K562 (cell line): ENCODE results near the gene FOXO3. TPM values are rescaled to one million over a fixed set of nuclear protein-coding genes. Genes with fewer than 3 reads are reported as not detected.

Experiments
- CC2D1A ChIP-seq: fragments of 450-650 bp; IDR thresholded peaks from 2 replicates; pipeline ENCODE4 v1.6.1; 2017; ENCODE audit warnings: mild to moderate bottlenecking
- CEBPB ChIP-seq: fragments of 450-650 bp; IDR thresholded peaks from 2 replicates; pipeline ENCODE4 v1.6.1; 2016; ENCODE audit warnings: missing genetic modification characterization, missing compliant biosample characterization
- CTCF ChIP-seq, 3 experiments: IDR thresholded peaks in 2 of 3; conservative IDR thresholded peaks in 1 of 3; 2 replicates each; pipeline ENCODE4 v1.5.1; 2011 to 2012; ENCODE audit warnings: low read length in 3 of 3, mild to moderate bottlenecking in 3 of 3, control low read depth in 2 of 3, improper control_type of control experiment in 1 of 3, inconsistent platforms in 1 of 3, low read depth in 1 of 3, mixed read lengths in 1 of 3, moderate library complexity in 1 of 3; ENCODE audit not compliant: insufficient read depth in 2 of 3
- HDAC2 ChIP-seq: fragments of 450-650 bp; IDR thresholded peaks from 2 replicates; pipeline ENCODE4 v1.6.1; 2016; ENCODE audit warnings: mild to moderate bottlenecking
- KLF16 ChIP-seq: IDR thresholded peaks from 2 replicates; pipeline ENCODE4 v1.6.1; 2016; ENCODE audit warnings: antibody characterized with exemption
- MEIS2 ChIP-seq: fragments of 450-650 bp; IDR thresholded peaks from 2 replicates; pipeline ENCODE4 v1.6.1; 2014; ENCODE audit warnings: mild to moderate bottlenecking; ENCODE audit not compliant: partially characterized antibody
- ZBTB11 ChIP-seq, 3 experiments: fragments of 200-800 bp in 1 of 3; fragments of 250-450 bp in 1 of 3; fragments of 450-650 bp in 1 of 3; sonication (Bioruptor Pico) in 1 of 3; sonication (Bioruptor generic) in 1 of 3; formaldehyde crosslinking in 1 of 3; IDR thresholded peaks; 2 replicates each; pipeline versions ENCODE4 v1.6.1 to v1.8.0; 2016 to 2022; ENCODE audit warnings: mild to moderate bottlenecking in 2 of 3, missing genetic modification characterization in 2 of 3, missing compliant biosample characterization in 1 of 3, moderate library complexity in 1 of 3
- ZNF696 ChIP-seq: fragments of 250-450 bp; sonication (Bioruptor Pico); conservative IDR thresholded peaks from 2 replicates; pipeline ENCODE4 v1.4.0; 2020; ENCODE audit warnings: mild to moderate bottlenecking, moderate library complexity
- polyA plus RNA-seq, 8 experiments: library from polyadenylated mRNA; depleted of rRNA in 4 of 8; stranded (reverse) in 5 of 8; unstranded in 3 of 8; fragments of >200 nt; fragmentation: Nextera tagmentation in 2 of 8; fragmentation: Illumina TruSeq in 1 of 8; extraction: Ambion mirVana in 2 of 8; extraction: Trizol in 1 of 8; gene quantifications; 2 replicates each; pipeline versions ENCODE4 v1.2.1 to v1.2.3, GENCODE V29; 2011 to 2014; ENCODE audit warnings: inconsistent platforms in 1 of 8, missing spikeins in 1 of 8
- total RNA-seq, 7 experiments: library from RNA; depleted of rRNA in 6 of 7; stranded (reverse); fragments of >200 nt in 6 of 7; fragmentation: Illumina TruSeq in 2 of 7; extraction: Trizol in 2 of 7; gene quantifications; 2 replicates each; pipeline versions ENCODE4 v1.2.1 to v1.2.3, GENCODE V29; 2011 to 2021; ENCODE audit warnings: low replicate concordance in 1 of 7
- TF ChIP-seq, protein P1 (sequence below): sonication (generic); formaldehyde crosslinking; IDR thresholded peaks from 2 replicates; pipeline ENCODE4 v1.8.0; 2022; ENCODE audit warnings: mild to moderate bottlenecking, low read depth, missing genetic modification reagents
- TF ChIP-seq, protein P2 (sequence below): fragments of 200-800 bp; sonication (Bioruptor generic); IDR thresholded peaks from 2 replicates; pipeline ENCODE4 v1.6.1; 2017; ENCODE audit warnings: missing genetic modification characterization, missing compliant biosample characterization

Gene FOXO3
- total and polyA plus RNA-seq, 9 of the 15 experiments (the other 6 are each of a cell fraction or from before 2014, with no cell fraction given) = 3.0 to 14.6 (median 6.0) TPM

DNA sequence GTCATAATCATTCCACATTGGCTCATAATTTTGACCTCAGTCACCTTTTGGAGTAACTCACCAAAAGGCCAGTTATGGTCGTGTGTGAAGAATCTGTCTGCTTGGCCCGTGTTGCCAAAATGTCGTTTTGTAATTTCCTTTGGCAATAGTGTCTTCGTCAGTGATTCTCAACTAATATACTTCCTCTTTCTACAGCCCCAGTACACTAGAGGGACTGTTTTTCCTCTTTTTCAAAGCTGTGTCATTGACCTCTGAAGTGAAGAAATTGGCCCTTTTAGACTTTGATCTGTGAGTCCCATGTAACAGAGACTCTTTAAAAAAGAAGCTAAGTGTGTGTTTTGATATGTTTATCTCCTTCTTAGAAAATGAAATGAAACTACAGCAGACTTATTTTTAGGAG lies 5.2 kb downstream of the FOXO3 start (continued):
- TF ChIP-seq ZBTB11 (CRISPR knock-in tag; IDR thresholded peaks at IDR 0.05) (no peak), CEBPB (peak; percentile 70), KLF16 (no peak), MEIS2 (peak; percentile 3), CC2D1A (0 out of 2 replicates have a peak, but pooled peaks have one; percentile 14), HDAC2 (0 out of 2 replicates have a peak, but pooled peaks have one; percentile 6), CTCF (IDR thresholded peaks at IDR 0.05 in 2 of 3, conservative IDR thresholded peaks at IDR 0.05 in 1 of 3; ENCODE audit: insufficient read depth in 2 of 3, low read depth in 1 of 3, low read length in 3 of 3) (peak in 2 of 3 experiments; percentile 3 to 41; a peak in 2 of 6 replicates), ZNF696 (no peak)
- TF ChIP-seq, protein P1, sequence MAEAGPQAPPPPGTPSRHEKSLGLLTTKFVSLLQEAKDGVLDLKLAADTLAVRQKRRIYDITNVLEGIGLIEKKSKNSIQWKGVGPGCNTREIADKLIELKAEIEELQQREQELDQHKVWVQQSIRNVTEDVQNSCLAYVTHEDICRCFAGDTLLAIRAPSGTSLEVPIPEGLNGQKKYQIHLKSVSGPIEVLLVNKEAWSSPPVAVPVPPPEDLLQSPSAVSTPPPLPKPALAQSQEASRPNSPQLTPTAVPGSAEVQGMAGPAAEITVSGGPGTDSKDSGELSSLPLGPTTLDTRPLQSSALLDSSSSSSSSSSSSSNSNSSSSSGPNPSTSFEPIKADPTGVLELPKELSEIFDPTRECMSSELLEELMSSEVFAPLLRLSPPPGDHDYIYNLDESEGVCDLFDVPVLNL (CRISPR knock-in tag) = no peak
- TF ChIP-seq, protein P2, sequence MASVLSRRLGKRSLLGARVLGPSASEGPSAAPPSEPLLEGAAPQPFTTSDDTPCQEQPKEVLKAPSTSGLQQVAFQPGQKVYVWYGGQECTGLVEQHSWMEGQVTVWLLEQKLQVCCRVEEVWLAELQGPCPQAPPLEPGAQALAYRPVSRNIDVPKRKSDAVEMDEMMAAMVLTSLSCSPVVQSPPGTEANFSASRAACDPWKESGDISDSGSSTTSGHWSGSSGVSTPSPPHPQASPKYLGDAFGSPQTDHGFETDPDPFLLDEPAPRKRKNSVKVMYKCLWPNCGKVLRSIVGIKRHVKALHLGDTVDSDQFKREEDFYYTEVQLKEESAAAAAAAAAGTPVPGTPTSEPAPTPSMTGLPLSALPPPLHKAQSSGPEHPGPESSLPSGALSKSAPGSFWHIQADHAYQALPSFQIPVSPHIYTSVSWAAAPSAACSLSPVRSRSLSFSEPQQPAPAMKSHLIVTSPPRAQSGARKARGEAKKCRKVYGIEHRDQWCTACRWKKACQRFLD (CRISPR knock-in tag) = no peak
